Heart right ventricle (tissue), 16 donors: ENCODE measurements around the gene CLIC6. TPM values are rescaled to one million over a fixed set of nuclear protein-coding genes. Genes with fewer than 3 reads are reported as not detected.

Experiments used
- ATAC-seq, 8 donors: fragments of 200-7000 bp; cut with Tn5 transposase; one replicate each; pipeline ENCODE4 v1.9.1; 2020; ENCODE audit warnings: mild to moderate bottlenecking in 8 of 8, moderate library complexity in 8 of 8, moderate number of reproducible peaks in 1 of 8
- DNase-seq, 2 donors: peaks; one replicate each; pipeline ENCODE4 v3.0.0-alpha.2; 2020
- H3K27ac ChIP-seq, 10 donors: fragments of 200-600 bp; sonication (generic) in 2 of 10; one replicate each; pipeline versions ENCODE4 v1.5.0 to v1.8.0; 2020 to 2022; ENCODE audit warnings: mild to moderate bottlenecking in 3 of 10
- H3K27me3 ChIP-seq, 7 donors: fragments of 200-600 bp; one replicate each; pipeline ENCODE4 v1.8.0; 2021 to 2022; ENCODE audit warnings: mild to moderate bottlenecking in 2 of 7
- H3K36me3 ChIP-seq, 9 donors: fragments of 200-600 bp; sonication (generic) in 1 of 9; one replicate each; pipeline versions ENCODE4 v1.5.0 to v1.8.0; 2020 to 2022; ENCODE audit warnings: mild to moderate bottlenecking in 2 of 9
- H3K4me1 ChIP-seq, 9 donors: fragments of 200-600 bp; sonication (generic) in 1 of 9; one replicate each; pipeline versions ENCODE4 v1.5.0 to v1.8.0; 2020 to 2022; ENCODE audit warnings: mild to moderate bottlenecking in 4 of 9
- H3K4me3 ChIP-seq, 10 donors: fragments of 200-600 bp; sonication (generic) in 2 of 10; one replicate each; pipeline versions ENCODE4 v1.5.0 to v1.8.0; 2020 to 2022; ENCODE audit warnings: mild to moderate bottlenecking in 7 of 10, moderate library complexity in 2 of 10
- H3K9me3 ChIP-seq, 11 donors: fragments of 200-600 bp in 10 of 11; sonication (generic) in 2 of 11; one replicate each; pipeline versions ENCODE4 v1.5.0 to v1.8.0; 2013 to 2022; ENCODE audit warnings: mild to moderate bottlenecking in 2 of 11, control low read depth in 1 of 11, moderate library complexity in 1 of 11
- CTCF ChIP-seq, 9 donors: fragments of 200-600 bp; sonication (generic) in 2 of 9; IDR thresholded peaks; one replicate each; pipeline versions ENCODE4 v1.5.0 to v1.8.0; 2021 to 2022; ENCODE audit warnings: antibody characterized with exemption in 9 of 9, mild to moderate bottlenecking in 5 of 9, moderate library complexity in 1 of 9
- WGBS, 2 donors: extraction: QIAGEN DNeasy Blood & Tissue Kit; methylation state at CpG; one replicate each; pipeline ENCODE4 v1.1.7; 2013; ENCODE audit warnings: inconsistent platforms in 1 of 2; 5-methylcytosine and 5-hydroxymethylcytosine counted together
- intact Hi-C, 10 donors: fragments of 100-400 bp; cut with DNase I; formaldehyde crosslinking; loops; one replicate each; pipeline versions ENCODE4 v1.11.1 to v1.14.2; 2022
- polyA plus RNA-seq, 2 donors: library from polyadenylated mRNA; stranded (reverse); fragments of 200-250 nt; gene quantifications; one replicate each; pipeline ENCODE4 v1.2.3, GENCODE V29; 2013
- total RNA-seq, 10 donors: library from RNA; stranded (reverse); fragmentation: NEBNext Ultra II Directional in 3 of 10; extraction: Animal tissue kit (Norgen Biotek cat#: 25700) in 3 of 10; gene quantifications; one replicate each; pipeline versions ENCODE4 v1.2.1 to v1.2.4, GENCODE V29; 2021 to 2023
- donor health status: Arrhythmogenic right ventricular cardiomyopathy.
- donor health status: ischemic (EF 13 %, LVEDD 7.1; RV severe dilation, severe dysfunction).
- donor health status: healthy with polysubstance abuse.
- donor health status: DM: no; HTN: yes; CAD: no.
- donor health status: DM: no; HTN: no; CAD: no.
- donor health status: ischemic (EF 25% LVEDD 6.9; RV normal size, moderate dysfunction).
- donor health status: ischemic (EF 25% LVEDD 5.7; RV mildly dilated, moderate dysfunction).
- donor health status: healthy.
- donor health status: DM: yes; HTN: yes; CAD: no.
- donor health status: Ischemic cardiomyopathy.
- donor health status: ischemic (EF 35%, LVEDD 5.7; RV mildly dilated, moderate dysfunction).
- donor health status: nonischemic (EF 11% LVEDD 7.7; RV severe dilation, severe dysfunction).
- donor health status: DM: yes; HTN: yes; CAD: no.
- donor health status: PGD.
- donor health status: ischemic (EF 29% LVEDD 5.4; RV normal size, mild dysfunction).
- donor health status: nonischemic (EF 23%, LVEDD 6.1; RV moderate dilation, normal function).

CLIC6 gene
- total and polyA plus RNA-seq, 12 donors: 0.21 to 8.1 (median 2.4) TPM

DNA sequence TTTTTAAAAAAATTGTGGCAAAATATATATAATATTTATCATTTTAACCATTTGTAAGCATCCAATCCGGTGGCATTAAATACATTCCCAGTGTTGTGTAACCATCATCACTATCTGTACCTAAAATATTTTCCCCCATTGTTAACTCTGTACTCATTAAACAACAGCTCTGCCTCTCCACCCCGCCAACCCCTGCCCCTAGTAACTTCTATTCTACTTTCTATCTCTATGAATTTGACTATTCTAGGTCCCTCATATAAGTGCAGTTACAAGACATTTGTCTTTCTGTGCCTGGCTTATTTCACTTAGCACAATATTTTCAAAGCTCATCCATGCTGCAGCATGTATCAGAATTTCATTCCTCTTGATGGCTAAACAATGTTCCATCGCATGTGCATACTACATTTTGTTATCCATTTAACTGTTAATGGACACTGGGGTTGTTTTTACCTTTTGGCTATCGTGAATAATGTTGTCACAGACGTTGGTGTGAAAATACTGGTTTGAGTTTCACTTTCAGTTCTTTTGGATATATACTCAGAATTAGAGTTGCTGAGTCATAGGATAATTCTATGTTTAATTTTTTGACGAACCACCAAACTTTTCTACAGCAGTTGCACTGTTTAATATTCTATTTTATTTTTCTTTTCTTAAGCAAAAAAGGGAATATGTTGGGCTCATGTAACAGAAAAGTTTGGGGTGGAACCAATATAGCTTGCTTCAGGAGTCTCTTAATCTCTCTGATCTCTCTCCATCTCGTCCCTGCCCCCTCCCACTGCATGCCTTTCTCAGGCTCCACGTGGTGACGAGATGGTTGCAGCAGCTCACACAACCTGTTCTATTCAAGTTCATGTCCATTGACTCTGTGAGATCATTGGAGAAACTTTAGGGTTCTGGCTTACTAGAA is 28.7 kb upstream of the CLIC6 start:
- no peak for TF ChIP-seq CTCF (IDR thresholded peaks at IDR 0.05)
- H3K9me3 ChIP-seq: no peaks in the 10 kb centered on the region
- peaks cover 0 to 15% (median 0%) of the 10 kb centered on the region in 9 donors for H3K4me1 ChIP-seq
- ATAC-seq (no peak), DNase-seq (no peak)
- H3K36me3 ChIP-seq: no peaks in the 10 kb centered on the region
- peaks cover 0 to 6% (median 3%) of the 10 kb centered on the region in 7 donors for H3K27me3 ChIP-seq
- WGBS, 2 donors: 56 to 61% methylated on average over 9 of the region's 9 CpGs
- peak overlapping the region in 1 of 10 donors; percentile 16 for H3K27ac ChIP-seq
- intact Hi-C loops: no loop called here
- H3K4me3 ChIP-seq: no peak overlapping the region

- Histone ChIP-seq H3K36me3 (no peaks in the 10 kb centered on the region), H3K4me1 (peaks cover 0 to 15% (median 0%) of the 10 kb centered on the region in 9 donors), H3K9me3 (no peaks in the 10 kb centered on the region), H3K27ac (peak overlapping the region in 1 of 10 donors; percentile 16), H3K4me3 (no peak overlapping the region), H3K27me3 (peaks cover 0 to 3% (median 0%) of the 10 kb centered on the region in 7 donors)
- intact Hi-C loops: no loop called here
- ATAC-seq (no peak), DNase-seq (no peak)
- WGBS, 2 donors: 59 to 71% methylated on average over 4 of the region's 4 CpGs
- no peak for TF ChIP-seq CTCF (IDR thresholded peaks at IDR 0.05)
Observed at GRCh38 chr21:34640858-34641257, 27.9 kb upstream of the CLIC6 start.

- intact Hi-C loops: no loop called here
- H3K27me3 ChIP-seq: peaks cover 0 to 3% (median 0%) of the 10 kb centered on the region in 7 donors
- H3K27ac ChIP-seq: no peak overlapping the region
- ATAC-seq (no peak), DNase-seq (no peak)
- TF ChIP-seq CTCF (IDR thresholded peaks at IDR 0.05): no peak
- 73 to 76% methylated on average over 7 of the region's 7 CpGs for WGBS, 2 donors
- H3K36me3 ChIP-seq: no peaks in the 10 kb centered on the region
- H3K4me1 ChIP-seq: peaks cover 0 to 15% (median 0%) of the 10 kb centered on the region in 9 donors
- no peaks in the 10 kb centered on the region for H3K9me3 ChIP-seq
- H3K4me3 ChIP-seq: no peak overlapping the region
Observed at GRCh38 chr21:34642211-34643075, 26.4 kb upstream of the CLIC6 start.

DNA sequence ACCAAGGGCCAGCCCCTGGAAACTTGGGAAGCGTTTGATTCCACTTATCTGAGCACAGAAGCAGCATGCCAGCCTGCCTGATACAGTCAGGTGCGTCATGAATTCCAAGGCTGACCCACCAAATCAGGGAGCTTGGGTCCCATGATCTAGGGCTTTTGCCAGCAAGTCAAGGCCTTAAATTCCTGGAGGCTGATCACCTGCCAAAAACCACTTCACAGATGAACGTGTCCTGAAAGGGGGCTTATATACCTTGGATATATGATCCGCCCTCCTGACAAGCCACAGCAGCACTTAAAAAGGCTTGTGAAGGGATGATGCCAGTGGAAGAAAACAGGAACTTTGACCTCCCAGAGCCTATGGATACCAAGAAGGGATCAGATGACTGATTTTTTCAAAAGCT is 24.0 kb upstream of the CLIC6 start:
- WGBS, 2 donors: 45 to 61% methylated on average over 4 of the region's 4 CpGs
- Histone ChIP-seq H3K4me1 (peaks cover 0 to 14% (median 0%) of the 10 kb centered on the region in 9 donors), H3K27me3 (peaks cover 0 to 8% (median 0%) of the 10 kb centered on the region in 7 donors), H3K4me3 (no peak overlapping the region), H3K36me3 (no peaks in the 10 kb centered on the region), H3K9me3 (no peaks in the 10 kb centered on the region), H3K27ac (no peak overlapping the region)
- TF ChIP-seq CTCF (IDR thresholded peaks at IDR 0.05): no peak
- ATAC-seq (peak in 3 of 8 donors; percentile 62 to 85 (median 70)), DNase-seq (peak in 1 of 2 donors; percentile 20)
- intact Hi-C loops: no loop called here
